Peyer's patch (tissue), 4 donors: Measurements from ENCODE around the gene WAS.

ENCODE experiments used
- CTCF ChIP-seq, 6 experiments: fragments of 450-650 bp in 4 of 6; fragments of 200-600 bp in 2 of 6; sonication (generic) in 1 of 6; IDR thresholded peaks; one replicate each; pipeline ENCODE4 v1.5.1; 2017 to 2019; ENCODE audit warnings: antibody characterized with exemption in 6 of 6, mild to moderate bottlenecking in 3 of 6, moderate library complexity in 1 of 6
- POLR2A ChIP-seq, 2 donors: fragments of 450-650 bp; IDR thresholded peaks; one replicate each; pipeline ENCODE4 v1.5.1; 2017; ENCODE audit warnings: antibody characterized with exemption in 2 of 2, mild to moderate bottlenecking in 2 of 2, moderate library complexity in 2 of 2

- no peak for TF ChIP-seq CTCF (IDR thresholded peaks at IDR 0.05)
- TF ChIP-seq POLR2A (IDR thresholded peaks at IDR 0.05) = no peak
These were observed 16.1 kb upstream of the WAS start for GRCh38 chrX:48667509-48667908.
